Tibial nerve (tissue), 4 donors: ENCODE results near the gene ERH.

ENCODE experiments used
- EP300 ChIP-seq, 2 donors: sonication (generic); formaldehyde crosslinking; IDR thresholded peaks; one replicate each; pipeline ENCODE4 v1.6.1; 2017; ENCODE audit warnings: antibody characterized with exemption in 2 of 2, mild to moderate bottlenecking in 1 of 2
- POLR2A ChIP-seq, 2 donors: fragments of 450-650 bp; IDR thresholded peaks; one replicate each; pipeline ENCODE4 v1.6.1; 2017; ENCODE audit warnings: antibody characterized with exemption in 2 of 2, mild to moderate bottlenecking in 2 of 2, moderate library complexity in 2 of 2
- TF ChIP-seq, protein P1 (sequence below), 5 experiments: fragments of 200-600 bp in 3 of 5; fragments of 450-650 bp in 2 of 5; sonication (generic) in 3 of 5; IDR thresholded peaks; one replicate each; pipeline ENCODE4 v1.5.1; 2016 to 2019; ENCODE audit warnings: antibody characterized with exemption in 5 of 5, mild to moderate bottlenecking in 3 of 5, moderate library complexity in 2 of 5

DNA sequence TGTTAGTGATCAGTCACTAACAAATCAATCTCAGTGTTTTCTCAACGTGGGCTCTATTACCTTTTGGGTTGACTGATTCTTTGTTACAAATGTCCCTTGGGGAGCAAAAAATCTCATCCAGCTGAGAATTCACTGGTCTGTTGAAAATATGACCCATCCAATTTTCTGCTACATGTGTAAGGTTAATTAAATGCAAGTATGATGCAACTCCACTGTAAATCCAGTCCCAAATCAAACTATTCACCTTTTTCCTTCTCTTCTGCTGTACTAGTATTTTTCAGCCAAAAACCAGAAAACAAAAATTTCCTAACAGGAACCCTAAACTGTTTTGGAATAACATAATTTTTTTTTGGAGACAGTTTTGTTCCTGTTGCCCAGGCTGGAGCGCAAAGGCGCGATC lies 2.2 kb downstream of the ERH start:
- TF ChIP-seq, protein P1, sequence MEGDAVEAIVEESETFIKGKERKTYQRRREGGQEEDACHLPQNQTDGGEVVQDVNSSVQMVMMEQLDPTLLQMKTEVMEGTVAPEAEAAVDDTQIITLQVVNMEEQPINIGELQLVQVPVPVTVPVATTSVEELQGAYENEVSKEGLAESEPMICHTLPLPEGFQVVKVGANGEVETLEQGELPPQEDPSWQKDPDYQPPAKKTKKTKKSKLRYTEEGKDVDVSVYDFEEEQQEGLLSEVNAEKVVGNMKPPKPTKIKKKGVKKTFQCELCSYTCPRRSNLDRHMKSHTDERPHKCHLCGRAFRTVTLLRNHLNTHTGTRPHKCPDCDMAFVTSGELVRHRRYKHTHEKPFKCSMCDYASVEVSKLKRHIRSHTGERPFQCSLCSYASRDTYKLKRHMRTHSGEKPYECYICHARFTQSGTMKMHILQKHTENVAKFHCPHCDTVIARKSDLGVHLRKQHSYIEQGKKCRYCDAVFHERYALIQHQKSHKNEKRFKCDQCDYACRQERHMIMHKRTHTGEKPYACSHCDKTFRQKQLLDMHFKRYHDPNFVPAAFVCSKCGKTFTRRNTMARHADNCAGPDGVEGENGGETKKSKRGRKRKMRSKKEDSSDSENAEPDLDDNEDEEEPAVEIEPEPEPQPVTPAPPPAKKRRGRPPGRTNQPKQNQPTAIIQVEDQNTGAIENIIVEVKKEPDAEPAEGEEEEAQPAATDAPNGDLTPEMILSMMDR (IDR thresholded peaks at IDR 0.05) = no peak
- TF ChIP-seq POLR2A (IDR thresholded peaks at IDR 0.05) (no peak), EP300 (IDR thresholded peaks at IDR 0.05) (no peak)
